T follicular helper cell (primary cell): ENCODE measurements around the gene SLC25A26.
"Not testable (repeated sequence)": the region's sequence is repeated elsewhere in the genome, so short reads cannot be mapped to it uniquely, and the experiment has no call there.

Experiments used
- DNase-seq: peaks from one replicate; pipeline ENCODE4 v3.0.0-alpha.2; 2020; ENCODE audit warnings: low read depth
- total RNA-seq, 2 experiments: gene quantifications; one replicate each; lab custom pipeline; 2026; lab: John Stamatoyannopoulos, UW

Gene SLC25A26, protein sequence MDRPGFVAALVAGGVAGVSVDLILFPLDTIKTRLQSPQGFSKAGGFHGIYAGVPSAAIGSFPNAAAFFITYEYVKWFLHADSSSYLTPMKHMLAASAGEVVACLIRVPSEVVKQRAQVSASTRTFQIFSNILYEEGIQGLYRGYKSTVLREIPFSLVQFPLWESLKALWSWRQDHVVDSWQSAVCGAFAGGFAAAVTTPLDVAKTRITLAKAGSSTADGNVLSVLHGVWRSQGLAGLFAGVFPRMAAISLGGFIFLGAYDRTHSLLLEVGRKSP
- 32.6 to 35.1 reads per million in 2 experiments for total RNA-seq

- peak; percentile 98 for DNase-seq
These were observed at the start of gene SLC25A26 for GRCh38 chr3:66220602-66221377. SLC25A26 (plus strand) TSS chr3:66221001; CDS start chr3:66221095, 94 bp downstream.

GRCh38 chr3:66172394-66172793, 48.4 kb upstream of the SLC25A26 start:
- DNase-seq: no peak

- no peak for DNase-seq
These were observed 43.8 kb upstream of the SLC25A26 start for GRCh38 chr3:66177026-66177425.

GRCh38 chr3:66178206-66178605, 42.6 kb upstream of the SLC25A26 start:
- DNase-seq: no peak

GRCh38 chr3:66179793-66180192, 41.0 kb upstream of the SLC25A26 start:
- DNase-seq: no peak

DNA sequence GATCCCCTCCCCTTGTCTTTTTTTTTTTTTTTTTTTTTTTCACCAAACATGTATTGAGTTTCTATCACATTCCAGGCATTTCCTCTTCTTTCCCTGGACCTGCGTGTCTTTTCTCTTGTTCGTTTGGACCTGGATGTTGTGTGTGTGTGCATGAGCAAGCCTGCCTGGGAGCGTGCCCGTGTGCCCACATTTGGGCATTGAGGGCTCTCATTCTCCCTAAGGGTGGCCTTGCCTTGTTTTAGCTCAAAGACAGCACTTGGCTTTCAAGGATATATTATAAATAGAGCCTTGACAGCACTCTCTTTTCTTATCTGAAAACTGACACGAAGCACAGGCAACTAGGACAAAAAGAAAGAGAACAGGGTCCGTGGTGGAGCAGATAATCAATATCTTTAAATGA, 39.0 kb upstream of the SLC25A26 start:
- DNase-seq: no peak

DNA sequence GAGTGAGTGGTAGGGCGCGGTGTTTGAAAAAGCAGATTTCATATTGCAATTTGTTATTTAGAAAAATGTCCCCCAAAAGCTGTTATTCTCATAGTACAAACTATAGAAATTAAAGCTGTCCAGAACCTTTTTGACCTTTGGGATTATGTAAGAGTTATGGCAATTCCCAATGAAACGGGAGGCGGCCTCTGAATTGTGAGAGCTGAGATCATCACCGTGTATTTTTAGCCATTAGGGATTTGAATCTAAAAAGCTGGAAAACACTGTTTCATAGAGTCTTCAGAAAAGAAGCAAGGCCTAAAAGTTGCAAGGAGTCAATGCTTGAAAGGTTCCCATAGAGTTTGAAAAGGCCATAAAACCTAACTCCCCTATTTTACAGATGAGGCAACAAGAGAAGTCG, 38.6 kb upstream of the SLC25A26 start:
- DNase-seq: no peak

GRCh38 chr3:66186545-66186944, 34.3 kb upstream of the SLC25A26 start:
- no peak for DNase-seq

DNA sequence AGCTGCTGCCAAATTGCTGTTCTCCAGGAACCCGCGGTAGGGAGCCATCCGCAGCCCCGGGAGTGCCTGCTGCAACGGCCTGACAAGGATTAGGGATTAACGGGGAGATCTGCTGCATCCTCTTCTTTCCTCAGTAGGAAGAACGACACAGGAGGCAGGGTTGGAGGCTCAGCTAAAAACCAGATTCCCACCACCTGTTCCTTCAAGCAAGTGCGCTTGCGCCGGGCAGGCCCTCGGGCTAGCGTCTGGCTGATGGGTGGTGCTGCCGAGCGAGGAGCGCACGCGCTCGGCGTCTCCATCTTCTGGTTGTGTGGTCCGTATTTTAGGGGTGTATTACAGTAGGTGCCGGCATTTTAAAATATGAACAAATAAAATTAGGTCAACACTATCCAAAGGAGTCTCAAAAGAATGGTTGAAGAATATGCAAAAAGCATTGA, 25.4 kb upstream of the SLC25A26 start:
- no peak for DNase-seq

DNA sequence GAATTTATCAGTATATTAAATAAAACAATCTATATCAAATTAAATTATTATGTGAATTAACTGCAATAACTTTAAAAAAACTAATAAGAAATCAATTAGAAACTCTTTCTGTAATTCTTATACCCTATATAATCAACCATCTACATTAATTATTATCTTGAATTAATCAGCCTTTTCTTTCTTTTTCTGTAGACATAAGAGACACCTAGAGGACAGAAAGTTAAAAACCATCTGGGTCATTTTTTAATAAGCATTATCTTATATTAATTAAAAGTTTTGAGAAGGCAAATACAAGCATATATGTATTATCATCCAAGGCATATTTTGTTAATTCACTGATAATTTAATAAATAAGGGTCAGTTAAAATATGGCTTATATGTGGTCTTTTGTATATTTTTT, 24.2 kb upstream of the SLC25A26 start:
- DNase-seq: no peak

DNA sequence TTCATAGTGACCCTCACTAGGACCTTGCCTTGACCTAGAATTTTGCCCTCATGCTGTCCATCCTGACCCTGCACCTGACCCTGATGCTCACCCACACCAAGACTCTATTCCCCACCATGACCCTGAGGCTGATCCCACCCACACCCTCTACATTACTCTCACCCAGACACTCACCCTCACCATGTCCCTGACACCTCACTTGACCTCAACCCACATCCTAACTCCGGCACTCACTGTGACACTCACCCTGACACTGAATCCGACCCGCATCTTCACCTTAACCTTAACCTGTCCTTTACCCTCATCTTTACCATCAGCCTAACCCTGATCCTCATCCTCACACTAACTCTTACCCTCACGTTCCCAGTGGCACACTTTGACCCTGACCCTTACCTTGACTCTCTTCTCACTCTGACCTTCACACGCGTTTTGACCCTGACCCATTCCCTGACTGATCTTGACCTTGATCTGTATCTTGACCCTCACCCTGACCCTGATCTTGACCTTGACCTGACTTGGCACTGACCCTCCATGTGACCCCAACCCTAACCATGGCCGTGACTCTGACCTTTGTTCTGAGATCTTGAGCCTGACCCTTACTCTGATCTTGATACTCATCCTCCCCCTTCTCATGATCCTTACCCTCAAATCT, 22.2 kb upstream of the SLC25A26 start:
- DNase-seq: no peak

DNA sequence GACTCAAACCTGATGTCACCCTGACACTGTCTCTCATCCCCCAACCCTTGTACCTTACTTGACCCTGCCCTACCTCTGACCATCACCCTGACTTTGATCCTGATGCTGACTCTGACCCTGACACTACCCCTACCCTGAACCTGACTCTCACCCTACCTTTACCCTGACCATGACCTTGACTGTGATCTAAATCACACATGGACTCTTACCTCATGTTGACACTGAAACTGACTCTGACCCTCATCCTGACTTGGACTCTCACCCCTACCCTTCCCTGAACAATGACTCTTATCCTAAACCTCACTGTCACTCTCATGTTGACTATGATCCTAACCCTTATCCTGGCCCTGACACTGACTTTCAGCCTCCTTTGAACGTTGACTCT, 21.7 kb upstream of the SLC25A26 start:
- no peak for DNase-seq

DNA sequence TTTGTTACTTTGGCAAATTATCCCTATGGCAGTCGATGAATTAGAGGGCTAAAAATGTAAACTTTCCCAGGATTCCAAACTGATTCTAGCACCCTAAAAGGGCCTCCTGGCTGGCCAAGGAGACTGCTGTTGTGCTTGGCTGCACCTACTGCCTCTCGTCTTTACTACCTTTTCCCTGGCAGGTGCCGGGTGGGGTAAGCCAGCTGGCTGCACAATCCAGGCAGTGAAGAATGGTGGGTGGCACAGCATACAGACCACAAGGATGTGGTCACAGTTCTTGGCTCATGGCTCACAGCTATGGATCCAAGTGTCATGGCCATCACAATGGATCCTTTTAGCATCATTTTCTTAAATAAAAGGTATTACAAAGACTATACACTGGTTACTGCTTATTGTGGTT, 20.7 kb upstream of the SLC25A26 start:
- DNase-seq: no peak

DNA sequence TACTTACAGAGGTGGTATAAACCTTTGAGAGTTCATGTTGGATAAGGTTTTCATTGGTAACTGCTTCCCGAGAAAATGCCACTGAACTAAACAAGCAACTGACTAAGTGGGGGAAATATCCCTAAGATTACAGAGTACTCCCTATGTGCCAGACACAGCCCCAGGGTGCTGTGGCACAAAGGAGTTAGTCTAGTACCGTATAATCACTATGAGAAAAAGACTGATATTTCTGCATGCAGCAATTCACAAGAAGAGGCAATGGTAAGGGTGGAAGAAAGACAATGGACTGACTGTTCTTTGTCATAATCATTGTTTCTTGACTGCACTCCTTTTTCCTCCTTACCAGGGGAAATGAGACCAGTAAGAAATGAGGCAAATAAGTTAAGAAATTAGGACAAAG, 20.0 kb upstream of the SLC25A26 start:
- no peak for DNase-seq

DNA sequence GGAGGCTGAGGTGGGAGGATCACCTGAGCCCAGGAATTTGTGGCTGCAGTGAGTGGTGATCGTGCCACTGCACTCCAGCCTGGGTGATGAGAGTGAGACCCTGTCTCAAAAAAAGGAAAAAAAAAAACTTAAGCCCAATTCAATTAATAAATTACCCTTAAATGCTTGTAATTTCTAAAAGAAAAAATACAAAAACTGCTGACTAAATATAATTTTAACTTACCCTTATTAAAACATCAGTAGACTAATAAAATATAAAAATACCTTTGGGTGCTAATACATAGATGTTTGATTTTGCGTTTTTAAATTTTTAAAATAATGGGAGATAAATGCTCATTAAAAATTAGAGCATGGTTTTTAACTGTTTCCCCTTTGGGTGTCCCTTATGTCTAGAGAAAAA, 17.5 kb upstream of the SLC25A26 start:
- DNase-seq: no peak

- no peak for DNase-seq
These were observed 14.0 kb upstream of the SLC25A26 start for GRCh38 chr3:66206806-66207205.

- DNase-seq: no peak
These were observed 12.6 kb upstream of the SLC25A26 start for GRCh38 chr3:66208189-66208588.

- DNase-seq: no peak
These were observed 10.0 kb upstream of the SLC25A26 start for GRCh38 chr3:66210687-66211295.

DNA sequence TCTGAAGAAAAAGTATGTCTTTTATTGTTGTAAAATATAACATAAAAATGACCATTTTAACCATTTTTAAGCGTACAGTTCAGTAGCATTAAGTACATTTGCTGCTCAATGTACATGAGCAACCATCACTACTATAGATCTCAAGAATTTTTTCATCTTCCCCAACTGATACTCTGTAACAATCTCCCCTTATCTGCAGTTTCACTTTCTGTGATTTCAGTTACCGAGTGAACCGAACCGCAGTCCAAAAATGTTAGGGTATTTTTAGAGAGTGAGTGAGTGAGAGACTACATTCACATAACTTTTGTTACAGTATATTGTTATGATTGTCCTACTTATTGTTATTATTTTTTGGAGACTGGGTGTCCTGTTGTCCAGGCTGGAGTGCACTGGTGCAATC, 9.0 kb upstream of the SLC25A26 start:
- DNase-seq: no peak

- DNase-seq: no peak
These were observed 5.7 kb upstream of the SLC25A26 start for GRCh38 chr3:66215106-66215505.

- no peak for DNase-seq
These were observed 735 bp upstream of the SLC25A26 start for GRCh38 chr3:66220066-66220465.

DNA sequence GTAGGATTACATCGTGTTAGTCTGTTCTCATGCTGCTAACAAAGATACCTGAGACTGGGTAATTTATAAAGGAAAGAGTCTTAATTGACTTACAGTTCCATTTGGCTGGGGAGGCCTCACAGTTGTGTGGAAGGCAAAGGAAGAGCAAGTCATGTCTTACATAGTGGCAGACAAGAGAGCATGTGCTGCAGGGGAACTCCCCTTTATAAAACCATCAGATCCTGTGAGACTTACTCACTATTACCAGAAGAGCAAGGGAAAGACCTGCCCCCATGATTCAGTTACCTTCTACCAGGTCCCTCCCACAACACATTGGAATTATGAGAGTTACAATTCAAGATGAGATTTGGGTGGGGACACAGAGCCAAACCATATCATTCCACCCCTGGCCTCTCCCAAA, 3.4 kb downstream of the SLC25A26 start:
- DNase-seq: no peak

DNA sequence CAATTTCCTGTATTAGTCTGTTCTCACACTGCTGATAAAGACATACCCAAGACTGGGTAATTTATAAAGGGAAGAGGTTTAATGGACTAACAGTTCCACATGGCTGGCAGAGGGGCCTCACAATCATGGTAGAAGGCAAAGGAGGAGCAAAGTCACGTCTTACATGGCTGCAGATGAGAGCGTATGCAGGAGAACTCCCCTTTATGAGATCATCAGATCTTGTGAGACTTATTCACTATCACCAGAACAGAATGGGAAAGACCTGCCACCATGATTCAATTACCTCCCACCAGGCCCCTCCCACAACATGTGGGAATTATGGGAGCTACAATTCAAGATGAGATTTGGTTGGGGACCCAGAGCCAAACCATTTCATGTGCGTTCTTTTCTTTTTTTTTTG, 5.3 kb downstream of the SLC25A26 start:
- not testable (repeated sequence) for DNase-seq
